Measurements from ENCODE around the gene METTL9.

- TF ChIP-seq CTCF (IDR thresholded peaks at IDR 0.05), result no peak
- TF ChIP-seq POLR2A (IDR thresholded peaks at IDR 0.05), result no peak
Observed at GRCh38 chr16:21663889-21664647, 64.7 kb downstream of the METTL9 start, which contains the start of gene OTOA.
